Left hindlimb (tissue), 1 donor: Measurements from ENCODE around the gene TSHZ2.

Source experiments
- DNase-seq: peaks from one replicate; pipeline ENCODE4 v3.0.0-alpha.2; 2018

TSHZ2 gene

DNA sequence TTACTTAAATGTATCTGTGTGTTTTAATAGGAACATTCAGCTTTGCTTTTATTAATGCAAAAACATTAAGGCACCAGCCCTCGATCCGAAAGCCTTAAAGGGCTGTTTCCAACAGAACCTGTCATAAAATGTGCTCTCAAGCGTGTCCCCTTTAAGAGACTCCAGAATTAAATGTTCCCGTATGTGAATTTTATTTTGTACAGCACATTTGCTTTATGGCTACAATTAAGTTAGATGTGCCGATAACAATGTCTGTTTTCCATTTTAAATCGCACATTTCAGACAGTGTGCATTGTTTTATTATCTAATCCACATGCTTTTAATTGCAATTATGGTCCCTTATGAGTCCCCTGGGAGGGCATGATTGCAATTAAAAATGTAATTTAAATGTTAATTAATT is 198.9 kb downstream of the TSHZ2 start:
- no peak for DNase-seq

DNA sequence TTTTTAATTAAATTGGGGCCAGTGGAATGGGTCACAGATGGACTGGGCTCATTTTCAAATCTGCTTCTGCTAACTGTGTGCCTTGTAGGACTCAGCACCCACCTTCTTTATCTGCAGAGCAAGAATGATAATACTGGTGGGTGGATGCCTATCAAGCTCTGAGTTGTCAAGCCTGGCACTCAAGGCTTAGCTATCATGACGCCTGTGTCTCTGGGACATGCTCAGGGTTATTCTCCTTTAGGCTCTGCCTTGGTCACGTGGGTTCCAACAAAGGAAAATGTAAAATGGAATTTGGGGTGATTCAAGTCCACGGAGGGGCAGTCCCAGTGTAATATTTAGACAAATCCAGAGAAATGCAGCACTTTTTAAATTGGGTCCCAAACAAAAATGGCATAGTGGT is 202.3 kb downstream of the TSHZ2 start:
- DNase-seq = no peak

DNA sequence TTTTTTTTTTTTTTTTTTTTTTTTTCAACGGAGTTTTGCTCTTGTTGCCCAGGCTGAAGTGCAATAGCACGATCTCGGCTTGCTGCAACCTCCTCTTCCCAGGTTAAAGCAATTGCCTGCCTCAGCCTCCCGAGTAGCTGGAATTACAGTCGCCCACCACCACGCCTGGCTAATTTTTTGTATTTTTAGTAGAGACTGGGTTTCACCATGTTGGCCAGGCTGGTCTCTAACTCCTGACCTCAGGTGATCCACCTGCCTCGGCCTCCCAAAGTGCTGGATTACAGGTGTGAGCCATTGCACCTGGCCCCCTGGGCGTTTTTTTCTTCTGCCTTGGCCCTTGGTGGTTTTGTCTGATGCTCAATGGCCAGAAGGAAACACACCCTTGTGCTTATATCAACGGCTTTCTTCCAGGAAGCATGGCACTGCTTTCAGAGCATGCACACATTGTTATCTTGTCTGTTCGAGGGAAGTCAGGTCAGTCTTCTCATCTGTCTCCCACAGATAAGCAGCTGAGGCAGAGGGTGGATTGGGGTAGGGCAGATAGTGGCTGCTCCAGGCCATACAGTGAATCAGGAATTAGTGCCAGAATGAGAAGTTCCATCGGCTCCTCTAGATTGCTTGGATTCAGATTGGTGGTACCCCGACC is 203.1 kb downstream of the TSHZ2 start:
- no peak for DNase-seq

DNA sequence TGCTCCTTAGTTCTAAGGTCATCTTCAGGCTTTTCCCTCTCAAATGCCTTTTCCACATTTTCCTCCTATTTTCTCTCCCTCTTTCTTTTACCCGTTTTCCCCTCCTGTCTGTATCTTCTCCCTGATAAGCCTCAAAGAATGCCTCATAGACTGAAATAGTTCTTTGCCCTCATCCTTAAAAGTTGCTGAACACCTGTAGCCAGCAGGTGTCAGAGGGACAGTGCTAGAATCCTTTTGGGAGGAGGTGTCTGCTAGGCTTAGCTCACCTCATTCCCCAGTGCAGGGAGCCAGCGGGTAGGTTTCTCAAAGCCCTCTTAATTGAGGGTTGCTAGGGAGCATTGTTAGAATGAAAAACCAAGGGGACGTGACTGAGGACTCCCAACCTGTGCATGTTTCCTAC is 204.0 kb downstream of the TSHZ2 start:
- no peak for DNase-seq

DNA sequence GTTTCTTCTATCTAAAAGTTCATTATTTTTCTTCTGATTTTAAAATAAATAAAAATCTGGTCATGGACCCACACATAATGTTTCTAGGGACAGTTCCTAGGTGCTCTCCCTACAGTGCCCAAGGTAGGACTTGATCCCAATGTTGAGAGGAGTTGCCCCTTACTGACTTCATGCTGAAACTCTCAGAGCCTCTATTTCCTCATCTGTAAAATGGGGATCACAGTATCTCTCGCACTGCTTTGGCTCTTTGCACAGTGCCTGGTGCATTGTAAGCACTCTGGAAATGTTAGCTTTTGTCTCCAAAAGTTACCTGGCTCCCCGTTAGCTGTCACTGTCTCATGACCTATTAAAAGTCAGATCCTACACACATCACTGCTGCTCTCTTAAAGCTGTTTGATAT is 205.5 kb downstream of the TSHZ2 start:
- no peak for DNase-seq

DNA sequence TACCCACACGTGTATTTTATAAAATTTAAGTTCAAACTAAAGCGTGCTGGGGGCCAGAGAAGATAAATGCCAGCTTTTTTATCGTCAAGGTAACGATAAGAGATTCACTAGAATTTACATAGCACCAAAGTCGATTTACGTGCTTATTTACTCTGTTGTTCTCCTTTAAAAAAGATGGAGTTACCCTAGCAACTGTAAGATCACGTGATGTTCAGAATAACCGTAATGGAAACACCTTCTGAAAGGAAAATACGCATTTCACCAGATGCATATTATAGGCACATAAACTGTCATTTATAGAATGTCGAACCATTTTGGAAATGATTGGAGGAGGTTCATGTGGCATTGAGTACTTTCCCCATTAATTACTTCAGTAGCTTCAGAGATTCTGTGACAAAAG is 207.6 kb downstream of the TSHZ2 start:
- no peak for DNase-seq

DNA sequence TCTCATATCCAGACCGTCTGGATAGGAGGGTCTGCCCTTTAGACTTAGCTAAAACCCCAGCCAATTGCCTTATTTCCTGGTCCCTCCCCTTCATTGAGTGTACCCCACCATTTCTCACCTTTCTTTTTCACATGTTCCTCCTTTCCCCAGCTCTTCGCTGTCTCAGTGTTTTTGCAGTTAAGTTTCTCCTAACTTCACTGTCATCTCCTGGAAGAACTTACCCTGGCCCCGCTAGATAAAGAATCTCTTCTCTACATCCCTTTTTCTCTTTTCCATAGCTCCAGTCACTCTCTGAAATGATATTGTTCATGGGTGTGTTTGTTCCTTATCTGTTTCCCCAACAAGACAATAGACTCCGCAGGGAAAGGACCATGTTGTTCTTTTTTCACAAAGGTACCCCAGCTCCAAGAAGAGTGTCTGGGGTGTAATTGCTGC is 208.8 kb downstream of the TSHZ2 start:
- no peak for DNase-seq

DNA sequence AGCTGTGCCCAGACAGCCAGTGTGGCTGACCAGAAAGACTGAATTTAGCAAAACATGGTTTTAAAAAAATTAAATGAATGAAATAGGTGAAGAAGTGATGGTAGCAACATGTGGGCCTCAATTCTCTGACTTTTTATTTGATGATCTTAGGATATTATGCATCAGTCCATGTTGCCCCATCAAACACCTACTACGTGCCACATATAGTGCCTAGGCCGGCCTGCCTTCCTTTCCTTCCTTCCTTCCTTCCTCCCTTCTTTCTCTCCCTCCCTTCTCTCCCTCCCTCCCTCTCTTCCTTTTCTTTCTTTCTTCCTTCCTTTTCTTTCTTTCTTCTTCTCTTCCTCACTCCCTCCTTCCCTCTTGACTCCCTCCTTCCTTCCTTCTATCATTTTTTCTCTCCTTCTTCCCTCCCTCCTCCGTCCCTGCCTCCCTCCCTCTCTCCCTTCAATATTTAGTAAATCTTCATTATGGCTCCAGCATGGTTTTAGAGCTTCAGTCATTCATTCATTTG is 209.8 kb downstream of the TSHZ2 start:
- no peak for DNase-seq

DNA sequence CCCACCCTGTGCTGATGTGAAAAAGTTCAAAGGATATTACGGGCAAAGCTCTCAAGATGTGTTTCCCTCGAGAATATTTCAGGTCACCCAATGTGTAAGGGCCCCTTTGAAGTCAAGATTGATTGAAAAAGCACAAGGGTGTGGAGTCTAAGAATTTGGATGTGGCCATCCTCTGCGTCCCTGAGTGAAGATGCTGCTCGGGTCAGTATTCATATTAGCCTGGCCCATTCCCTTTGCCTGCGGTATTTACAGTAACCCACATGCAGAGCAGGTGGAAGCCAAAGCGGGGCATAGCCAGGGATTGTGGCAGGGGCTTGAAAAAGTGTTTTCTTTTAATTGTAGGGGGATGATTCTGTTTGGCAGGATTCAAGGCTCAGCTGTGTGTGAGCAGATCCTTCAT is 211.0 kb downstream of the TSHZ2 start:
- DNase-seq = no peak

DNA sequence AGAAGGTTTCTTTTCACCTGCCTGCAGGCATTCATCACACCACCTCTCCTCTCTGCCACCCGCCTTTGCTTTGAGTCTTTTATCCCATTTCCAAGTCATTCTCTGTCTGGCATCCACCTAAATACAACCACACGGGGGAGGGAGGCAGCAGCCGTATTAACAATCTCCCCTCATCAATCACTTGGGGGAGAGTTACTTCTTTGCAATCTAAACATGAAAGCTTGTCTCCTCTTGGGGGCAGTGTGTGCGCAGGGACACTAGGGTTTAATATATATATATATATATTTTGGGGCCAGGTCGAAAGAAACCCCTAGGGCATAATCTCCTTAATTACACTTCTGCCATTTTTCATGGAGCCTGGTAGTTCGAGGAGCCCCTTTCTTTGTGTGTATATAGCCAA is 214.5 kb downstream of the TSHZ2 start:
- no peak for DNase-seq

DNA sequence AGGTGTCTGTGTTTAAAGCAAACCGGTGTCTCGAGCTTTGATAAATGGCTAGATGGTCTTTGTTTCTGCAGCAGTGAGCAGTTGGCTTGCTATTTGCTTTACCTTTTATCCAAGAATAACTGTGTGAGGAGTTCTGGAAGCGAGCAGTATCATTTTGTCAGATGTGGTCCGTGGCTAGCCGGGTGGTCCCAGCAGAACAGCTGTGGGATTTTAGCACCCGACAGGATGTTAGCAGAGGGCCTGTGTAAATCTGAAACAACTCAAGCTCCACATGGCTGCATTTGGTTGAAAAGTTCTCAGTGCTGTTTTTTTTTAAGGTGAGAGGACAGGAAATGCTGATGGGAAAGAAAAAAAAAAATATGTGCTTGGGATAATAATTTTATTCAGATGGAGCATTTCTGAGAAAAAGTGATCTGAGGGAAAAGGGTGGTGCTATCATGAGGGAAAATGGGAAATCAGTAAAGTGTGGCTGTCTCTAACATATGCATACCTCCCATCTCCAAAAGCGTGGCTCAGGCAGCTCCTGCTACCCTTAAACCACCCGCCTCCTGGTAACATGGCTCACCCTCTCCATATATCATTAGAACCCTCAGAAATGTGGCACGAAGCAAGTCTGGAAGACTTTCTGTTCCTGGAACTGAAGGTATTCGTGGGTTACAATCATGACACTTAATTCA is 215.4 kb downstream of the TSHZ2 start:
- DNase-seq = no peak

DNA sequence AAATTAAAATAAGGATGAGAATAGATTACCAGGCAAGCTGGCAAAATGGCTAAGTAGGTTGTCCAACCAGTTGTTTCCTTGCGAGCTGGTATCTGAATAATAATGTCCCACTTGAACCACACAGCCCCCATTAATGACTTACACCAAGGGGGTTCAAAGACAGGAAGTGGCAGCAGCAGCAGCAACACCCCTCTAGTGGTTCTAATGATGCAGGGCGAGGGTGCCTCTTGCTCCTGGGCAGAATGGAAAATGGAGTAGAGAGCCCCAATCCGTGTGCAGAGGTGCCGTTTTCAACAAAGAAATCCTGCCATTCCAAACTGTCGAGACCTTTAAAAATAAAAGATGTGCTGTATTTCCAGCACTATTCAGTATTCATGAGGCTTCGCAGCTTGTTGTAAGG is 218.1 kb downstream of the TSHZ2 start:
- no peak for DNase-seq

DNA sequence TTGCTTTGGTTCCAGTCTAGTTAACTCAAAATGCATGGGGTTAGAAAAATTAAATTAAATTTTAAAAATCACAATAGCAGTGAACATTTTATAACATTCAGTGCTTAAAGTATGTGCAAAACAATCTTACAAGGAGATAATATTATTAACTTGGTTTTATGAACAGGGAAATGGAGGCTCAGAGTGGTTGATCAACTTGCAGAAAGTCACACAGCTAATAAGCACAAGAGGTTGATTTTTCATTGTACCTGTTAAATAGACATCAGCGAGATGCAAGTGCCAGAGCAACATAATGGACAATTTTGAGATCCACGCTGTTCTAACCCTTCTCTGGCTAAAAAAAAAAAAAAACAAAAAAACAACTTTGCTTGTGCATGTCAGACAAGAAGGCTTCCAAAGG is 219.8 kb downstream of the TSHZ2 start:
- no peak for DNase-seq

DNA sequence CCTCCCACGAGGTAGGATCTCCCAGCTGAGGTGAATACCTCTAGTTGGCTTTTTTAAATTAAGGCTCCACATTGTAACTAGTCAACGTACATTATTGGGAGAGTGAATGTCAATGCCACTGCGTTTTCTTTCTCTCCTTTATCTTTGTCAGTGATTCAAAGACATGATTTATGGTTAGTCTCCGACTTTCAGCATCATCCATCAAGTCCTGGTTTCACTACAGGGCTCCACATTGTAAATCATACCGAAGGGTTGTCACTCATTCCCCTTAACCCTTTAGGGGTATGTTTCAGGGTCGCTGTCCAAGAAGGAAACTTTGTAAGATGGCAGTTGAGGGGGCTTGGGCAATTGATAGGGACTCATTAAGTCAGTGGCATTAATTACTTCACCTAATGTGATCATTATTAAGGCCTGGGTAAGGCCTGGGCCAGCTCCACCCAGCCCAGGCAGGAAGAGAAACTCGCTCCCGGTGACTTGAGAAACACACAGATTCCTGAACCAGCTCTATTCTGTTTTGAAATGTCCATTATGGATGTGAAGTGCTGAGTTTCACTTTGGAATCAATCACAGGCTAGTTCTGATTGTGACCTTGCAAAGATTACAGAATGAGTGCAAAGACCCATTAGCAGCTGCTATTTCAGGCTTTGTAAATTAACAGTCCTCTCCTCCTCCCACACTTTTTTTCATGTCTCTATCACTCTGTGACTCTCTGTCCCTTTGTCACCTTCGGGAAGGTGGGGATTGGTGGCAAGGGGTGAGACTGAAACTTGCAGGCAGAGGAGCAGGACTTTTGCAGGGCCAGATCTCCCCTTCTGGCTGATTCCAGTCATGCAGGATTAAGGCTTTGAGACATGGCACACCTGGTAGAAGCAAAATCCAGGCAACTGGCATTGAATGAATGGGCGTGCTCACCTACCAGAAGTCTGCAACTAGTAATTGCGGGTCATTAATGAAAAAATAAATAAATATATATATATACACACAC is 222.4 kb downstream of the TSHZ2 start:
- no peak for DNase-seq

DNA sequence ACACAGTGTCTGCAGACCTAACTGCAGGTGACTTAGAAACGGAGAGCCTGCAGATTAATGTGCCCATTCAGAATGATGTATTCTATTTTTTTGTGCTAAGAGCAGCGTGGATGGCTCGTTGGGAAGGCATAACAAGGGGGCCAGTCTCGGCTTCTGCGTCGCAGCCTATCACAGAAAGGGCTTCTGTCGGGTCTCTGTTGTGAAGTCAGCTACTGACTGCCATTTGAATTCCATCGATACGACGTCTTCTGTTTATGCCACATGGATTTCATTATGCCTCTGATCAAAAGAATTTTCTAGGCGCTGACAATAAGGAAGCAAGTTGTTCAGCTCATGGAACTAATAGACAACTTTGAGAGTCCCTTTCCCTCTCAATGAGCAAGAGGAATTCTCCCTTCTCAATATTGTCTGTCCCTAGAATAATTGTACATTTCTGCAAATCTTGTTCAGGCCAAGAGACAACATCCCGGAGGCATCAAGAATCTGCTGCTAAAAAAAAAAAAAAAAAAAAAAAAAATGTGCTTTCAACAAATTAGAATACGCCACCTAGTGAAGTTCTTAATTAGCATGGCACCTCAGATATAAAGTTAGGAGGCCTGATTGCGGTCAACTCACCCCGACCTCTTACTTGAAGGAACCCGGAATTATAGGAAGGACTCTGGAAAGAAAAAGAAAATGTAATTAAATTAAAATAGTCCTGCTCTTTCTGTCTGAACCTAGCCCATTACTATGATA is 223.9 kb downstream of the TSHZ2 start:
- DNase-seq = no peak

DNA sequence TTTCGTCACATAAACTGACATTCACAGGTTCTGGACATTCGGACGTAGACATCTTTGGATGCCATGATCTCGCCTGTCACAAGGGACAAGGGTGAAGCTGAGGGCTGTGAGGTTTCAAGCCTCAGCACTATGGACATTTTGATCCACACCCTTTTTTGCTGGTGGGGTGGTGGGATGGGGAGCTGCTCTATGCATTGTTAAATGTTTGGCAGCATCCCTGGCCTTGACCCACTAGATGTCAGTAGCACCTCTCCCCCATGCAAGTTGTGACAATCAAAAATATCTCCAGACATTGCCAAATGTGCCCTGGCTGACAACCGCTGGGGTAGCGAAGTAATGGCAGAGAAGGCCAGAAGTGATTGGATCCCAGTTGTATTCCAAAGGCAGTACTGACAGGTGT is 229.4 kb downstream of the TSHZ2 start:
- DNase-seq = no peak

DNA sequence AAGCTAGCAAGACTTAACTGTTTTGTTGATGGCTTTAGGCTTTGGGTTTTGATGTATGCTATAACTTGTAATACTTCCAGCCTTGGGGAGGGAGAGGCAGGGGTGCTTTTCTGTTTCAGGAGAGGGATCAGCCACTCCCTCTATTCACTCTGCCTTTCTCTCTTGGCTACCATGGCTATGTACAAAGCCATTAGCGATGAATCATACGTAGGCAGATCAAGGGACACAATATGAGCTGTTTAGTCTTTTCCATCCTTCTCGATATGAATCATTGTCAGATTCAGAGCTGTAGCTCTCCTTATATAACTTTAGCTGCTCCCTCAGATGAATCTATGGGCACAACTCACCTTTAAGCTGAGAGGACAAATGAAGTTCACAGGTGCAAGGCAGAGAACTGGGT is 230.6 kb downstream of the TSHZ2 start:
- no peak for DNase-seq

DNA sequence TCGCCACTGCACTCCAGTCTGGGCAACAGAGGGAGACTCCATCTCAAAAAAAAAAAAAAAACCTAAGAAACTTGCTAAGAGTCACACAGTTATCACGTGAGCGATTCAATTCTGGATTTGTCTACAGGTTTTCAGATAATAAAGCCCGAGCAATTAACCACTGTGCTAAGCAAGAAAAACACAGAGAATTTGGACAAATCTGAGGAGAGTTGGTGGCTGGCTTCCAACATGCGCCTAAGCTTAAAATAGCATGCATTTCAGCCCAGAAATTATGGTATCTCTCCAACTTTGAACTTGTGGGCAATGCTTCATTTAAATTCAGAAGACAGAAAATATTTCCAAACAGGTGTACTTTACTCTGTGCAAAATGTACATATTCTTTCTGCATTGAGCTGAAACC is 232.9 kb downstream of the TSHZ2 start:
- DNase-seq = no peak

DNA sequence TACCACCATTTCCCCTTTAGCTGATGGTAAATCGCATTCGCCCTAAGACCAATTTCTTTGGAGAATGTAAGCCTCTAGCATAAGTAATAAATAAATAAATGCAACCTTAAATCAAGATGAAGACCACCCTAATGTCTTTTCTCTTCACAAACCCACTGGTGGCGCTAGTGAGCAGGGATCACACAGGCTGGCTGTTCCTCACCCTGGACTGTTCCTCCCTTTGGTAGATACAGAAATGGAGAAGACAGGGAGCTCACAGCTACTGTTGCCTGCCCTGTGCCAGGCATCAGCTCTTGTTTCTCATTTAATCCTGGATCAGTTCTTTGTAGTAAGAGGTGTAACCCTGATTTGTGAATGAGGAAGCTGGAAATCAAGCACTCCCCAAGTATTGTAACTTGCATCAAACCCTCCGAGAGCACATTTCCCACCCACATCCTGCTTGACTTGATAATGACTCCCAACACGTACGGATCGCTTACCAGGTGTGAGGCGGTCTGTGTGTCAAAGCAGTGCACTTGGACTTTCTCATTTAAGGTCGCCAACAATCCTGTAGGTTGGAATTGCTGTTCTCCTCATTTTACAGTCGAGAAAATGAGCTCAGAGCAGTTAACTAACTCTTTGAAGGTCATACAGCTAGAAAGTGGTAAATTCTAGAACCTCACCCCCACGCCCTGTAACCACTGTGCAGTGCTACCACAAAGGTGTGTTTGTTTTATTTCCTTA is 236.1 kb downstream of the TSHZ2 start:
- DNase-seq = no peak

DNA sequence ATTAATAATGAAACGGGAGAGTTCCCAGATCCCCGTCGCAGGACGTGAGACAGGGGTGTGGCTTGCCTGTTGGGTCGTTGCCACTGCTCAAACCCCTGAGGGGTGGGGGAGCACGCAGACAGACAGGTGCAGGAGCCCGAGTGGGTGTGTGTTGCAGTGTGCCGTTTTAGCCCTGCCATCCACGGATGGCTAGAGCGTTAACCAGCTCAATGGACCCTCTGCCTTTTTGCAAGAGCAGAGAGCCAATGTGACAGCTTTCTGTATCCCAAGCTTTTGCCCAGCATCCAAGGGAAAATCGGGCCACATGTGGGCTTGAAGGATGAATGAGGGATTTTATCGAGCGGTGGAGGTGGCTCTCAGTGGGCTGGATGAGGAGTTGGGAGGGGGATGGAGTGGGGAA is 237.9 kb downstream of the TSHZ2 start:
- no peak for DNase-seq

DNA sequence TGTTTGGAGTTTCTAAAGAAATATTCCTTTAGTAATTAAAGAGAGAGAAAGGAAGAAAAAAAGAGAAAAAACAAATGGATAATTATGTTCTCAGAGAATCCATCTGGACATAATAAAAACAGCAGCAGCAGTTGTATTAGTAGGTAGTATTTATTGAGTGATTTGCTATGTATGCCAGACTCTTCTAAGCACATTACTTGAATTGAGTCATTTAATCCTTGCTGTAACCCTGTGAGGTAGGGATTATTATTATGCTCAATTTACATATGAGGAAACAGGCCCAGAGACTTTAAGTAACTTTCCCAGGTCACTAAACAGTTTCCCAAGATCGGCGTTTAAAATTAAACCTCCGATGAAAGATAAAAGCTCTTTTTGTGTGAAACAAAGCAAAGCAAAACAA is 238.8 kb downstream of the TSHZ2 start:
- DNase-seq = no peak

DNA sequence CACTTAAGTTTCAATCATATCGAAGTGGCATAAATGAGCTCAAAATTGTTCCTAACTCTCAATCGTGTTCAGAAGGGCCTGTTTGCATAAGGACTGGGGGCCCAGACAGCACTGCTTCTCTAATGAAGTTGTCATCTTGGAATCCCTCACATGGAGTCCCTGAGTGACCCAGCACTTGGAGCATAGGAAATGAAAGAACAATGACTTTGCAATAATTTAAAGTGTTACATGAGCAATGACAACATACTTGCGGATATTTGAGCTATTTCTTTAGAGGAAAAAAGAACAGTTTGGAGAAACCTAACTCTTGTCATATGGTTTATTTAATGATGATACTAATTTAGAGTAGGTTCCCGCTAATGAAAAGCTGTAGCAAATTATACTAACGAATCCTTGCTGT is 239.9 kb downstream of the TSHZ2 start:
- no peak for DNase-seq
